GM12801 (cell line): ENCODE measurements around the gene POLR3F.

Experiments
- TF ChIP-seq, protein P1 (sequence below): IDR thresholded peaks from one replicate; pipeline ENCODE4 v1.5.1; 2011; ENCODE audit warnings: control low read depth; ENCODE audit not compliant: insufficient read length; ENCODE audit errors: extremely low read depth

Gene POLR3F

DNA sequence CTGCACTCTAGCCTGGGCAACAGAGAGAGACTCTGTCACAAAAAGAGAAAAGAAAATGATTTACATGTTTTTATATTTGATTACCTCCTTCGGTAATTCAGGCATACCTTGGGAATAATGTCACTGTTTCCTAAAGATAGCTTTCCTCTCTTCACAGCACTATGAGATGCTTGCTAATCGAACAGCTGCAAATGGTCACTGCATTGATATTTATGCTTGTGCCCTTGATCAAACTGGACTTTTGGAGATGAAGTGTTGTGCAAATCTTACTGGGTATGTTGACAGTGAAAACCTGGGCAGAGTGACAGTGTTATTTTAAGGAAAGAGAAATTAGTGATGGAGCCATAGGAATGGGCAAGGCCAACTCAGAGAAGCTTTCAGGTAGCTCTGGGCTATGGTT lies 60.1 kb downstream of the POLR3F start:
- TF ChIP-seq, protein P1, sequence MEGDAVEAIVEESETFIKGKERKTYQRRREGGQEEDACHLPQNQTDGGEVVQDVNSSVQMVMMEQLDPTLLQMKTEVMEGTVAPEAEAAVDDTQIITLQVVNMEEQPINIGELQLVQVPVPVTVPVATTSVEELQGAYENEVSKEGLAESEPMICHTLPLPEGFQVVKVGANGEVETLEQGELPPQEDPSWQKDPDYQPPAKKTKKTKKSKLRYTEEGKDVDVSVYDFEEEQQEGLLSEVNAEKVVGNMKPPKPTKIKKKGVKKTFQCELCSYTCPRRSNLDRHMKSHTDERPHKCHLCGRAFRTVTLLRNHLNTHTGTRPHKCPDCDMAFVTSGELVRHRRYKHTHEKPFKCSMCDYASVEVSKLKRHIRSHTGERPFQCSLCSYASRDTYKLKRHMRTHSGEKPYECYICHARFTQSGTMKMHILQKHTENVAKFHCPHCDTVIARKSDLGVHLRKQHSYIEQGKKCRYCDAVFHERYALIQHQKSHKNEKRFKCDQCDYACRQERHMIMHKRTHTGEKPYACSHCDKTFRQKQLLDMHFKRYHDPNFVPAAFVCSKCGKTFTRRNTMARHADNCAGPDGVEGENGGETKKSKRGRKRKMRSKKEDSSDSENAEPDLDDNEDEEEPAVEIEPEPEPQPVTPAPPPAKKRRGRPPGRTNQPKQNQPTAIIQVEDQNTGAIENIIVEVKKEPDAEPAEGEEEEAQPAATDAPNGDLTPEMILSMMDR, result no peak

DNA sequence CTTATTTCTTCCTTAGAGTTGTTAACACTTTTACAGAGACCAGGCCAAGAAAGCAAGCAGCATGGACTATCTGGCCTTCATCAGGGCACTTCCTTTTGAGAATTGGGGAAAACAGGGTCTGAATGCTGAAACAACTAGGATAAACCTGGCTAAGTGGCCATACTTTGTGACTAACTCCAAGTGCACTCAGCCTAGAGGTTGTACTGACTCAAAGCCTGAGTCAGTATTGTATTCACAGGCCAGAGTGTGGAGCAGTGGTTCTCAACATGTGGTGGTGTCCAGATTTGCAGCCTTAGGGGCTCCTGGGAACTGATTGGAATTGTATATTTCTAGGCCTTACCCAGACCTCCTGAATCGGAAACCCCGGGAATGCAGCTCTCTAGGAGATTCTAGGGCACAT lies 60.6 kb downstream of the POLR3F start:
- TF ChIP-seq, protein P1, result no peak

DNA sequence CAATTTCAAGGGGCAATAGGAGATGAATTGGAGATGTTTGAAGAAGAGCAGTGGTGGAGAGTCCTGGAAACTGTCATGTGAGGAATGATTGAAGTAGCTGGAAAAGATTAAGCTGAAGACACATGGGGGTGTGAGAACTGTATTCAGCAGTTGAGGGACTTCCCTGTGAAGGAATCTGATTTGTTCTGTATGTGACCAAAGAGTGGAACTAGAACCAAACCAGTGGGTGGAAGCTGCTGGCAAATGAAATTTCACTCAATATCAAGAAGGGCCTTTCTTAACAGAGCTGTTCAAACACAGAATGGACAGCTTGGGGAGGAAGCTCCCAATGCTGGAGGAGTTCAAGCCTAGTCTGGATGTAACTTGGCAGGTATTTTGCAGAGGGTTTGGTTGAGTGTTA lies 61.9 kb downstream of the POLR3F start:
- TF ChIP-seq, protein P1, result no peak

DNA sequence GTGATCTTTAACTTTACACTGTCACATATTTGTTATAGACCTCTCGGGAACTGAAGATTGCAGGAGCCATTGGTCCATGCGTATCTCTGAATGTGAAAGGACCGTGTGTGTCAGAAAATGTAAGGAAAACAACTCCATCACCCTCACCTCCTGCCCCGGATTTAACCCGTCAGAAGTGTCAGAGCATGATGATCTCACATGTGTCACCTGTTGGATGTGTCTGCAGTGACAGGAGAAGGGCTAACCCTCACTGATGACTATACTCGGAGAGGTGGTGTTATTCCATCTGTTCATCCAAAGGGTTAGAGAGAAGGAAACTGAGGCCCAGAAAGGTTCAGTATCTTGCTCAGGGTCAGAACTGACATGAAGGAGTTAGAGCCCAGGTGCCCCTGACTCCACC lies 65.4 kb downstream of the POLR3F start:
- TF ChIP-seq, protein P1, result no peak

DNA sequence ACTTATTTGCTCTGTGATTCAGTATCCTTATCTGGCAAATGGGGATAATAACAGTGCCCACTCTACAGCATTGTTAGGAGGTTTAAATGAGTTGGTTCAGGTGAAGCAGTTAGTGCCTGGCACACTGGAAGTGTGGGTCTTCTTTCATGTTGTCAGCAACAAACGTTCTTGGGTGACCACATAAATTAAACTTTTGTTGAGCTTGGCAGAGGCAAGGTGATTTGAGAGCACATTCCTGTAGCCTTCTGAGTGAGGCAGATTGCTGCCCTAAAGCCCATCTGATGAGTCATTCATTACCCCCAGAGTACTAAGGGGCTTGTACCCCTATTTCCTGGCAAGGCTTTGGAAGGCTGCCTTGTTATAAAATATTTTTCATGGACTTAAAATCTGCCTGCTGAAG lies 66.3 kb downstream of the POLR3F start:
- TF ChIP-seq, protein P1, result no peak

DNA sequence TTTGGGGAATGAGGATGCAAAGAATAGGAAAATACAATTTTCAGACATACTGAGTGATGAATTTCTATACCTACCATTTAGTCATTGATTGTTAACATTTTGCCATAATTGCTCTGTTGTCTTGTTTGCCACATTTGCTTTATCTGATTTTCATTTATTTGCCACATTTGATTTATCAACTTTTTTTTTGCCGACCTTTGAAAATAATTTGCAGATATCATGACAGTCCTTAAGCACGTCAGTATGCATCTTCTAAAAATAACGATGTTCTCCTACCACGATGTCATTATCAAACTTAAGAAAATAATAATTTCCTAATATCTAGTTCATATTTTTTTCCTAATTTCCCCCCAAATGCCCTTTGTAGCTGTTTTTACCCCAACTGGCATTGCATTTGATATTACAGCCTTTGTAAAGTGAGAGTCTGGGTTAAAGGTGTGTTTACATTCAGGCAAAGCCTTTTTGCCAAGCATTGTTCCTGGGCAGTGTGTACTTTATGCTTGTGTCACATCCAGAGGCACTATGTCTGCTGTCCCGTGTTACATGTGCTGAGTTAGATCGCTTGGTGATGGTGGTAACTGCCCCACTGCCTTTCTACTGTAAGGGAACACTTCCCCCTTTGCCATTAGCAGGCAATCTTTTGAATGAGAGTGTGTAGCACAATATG lies 66.9 kb downstream of the POLR3F start:
- TF ChIP-seq, protein P1, result no peak
